ENCODE results near the gene LDB1.

DNA sequence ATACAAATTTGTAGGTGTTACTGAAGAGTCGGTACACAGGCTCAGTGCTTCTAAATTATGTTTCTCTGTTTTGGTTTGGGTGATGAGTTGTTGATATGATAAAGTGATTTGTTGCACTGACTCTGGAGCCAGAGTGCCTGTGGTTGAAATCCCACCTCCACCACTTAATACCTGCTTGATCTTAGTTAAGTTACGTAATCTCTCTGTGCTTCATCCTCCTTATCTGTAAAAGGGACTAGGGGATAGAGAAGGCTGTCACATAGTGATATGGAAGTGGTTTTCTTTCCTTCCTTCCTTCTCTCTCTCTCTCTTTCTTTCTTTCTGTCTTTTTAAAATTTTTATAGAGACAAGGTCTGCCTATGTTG lies 55.7 kb downstream of the LDB1 start:
- TF ChIP-seq, protein P1, sequence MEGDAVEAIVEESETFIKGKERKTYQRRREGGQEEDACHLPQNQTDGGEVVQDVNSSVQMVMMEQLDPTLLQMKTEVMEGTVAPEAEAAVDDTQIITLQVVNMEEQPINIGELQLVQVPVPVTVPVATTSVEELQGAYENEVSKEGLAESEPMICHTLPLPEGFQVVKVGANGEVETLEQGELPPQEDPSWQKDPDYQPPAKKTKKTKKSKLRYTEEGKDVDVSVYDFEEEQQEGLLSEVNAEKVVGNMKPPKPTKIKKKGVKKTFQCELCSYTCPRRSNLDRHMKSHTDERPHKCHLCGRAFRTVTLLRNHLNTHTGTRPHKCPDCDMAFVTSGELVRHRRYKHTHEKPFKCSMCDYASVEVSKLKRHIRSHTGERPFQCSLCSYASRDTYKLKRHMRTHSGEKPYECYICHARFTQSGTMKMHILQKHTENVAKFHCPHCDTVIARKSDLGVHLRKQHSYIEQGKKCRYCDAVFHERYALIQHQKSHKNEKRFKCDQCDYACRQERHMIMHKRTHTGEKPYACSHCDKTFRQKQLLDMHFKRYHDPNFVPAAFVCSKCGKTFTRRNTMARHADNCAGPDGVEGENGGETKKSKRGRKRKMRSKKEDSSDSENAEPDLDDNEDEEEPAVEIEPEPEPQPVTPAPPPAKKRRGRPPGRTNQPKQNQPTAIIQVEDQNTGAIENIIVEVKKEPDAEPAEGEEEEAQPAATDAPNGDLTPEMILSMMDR (IDR thresholded peaks at IDR 0.05) = no peak
- no peak for TF ChIP-seq POLR2A (IDR thresholded peaks at IDR 0.05)
- no peak for TF ChIP-seq EP300 (IDR thresholded peaks at IDR 0.05)

Data from suprapubic skin (tissue), 3 donors.